Endothelial cell (in vitro differentiated cells): ENCODE data around the gene KLC1. TPM values are rescaled to one million over a fixed set of nuclear protein-coding genes. Genes with fewer than 3 reads are reported as not detected.

Experiments
- DNase-seq: peaks from one replicate; pipeline ENCODE4 v3.0.0; 2021; ENCODE audit warnings: low spot score
- H3K27ac Mint-ChIP-seq: one replicate; pipeline ENCODE4 v1.8.0; 2021; ENCODE audit warnings: mixed read lengths, inconsistent platforms; ENCODE audit not compliant: unreplicated experiment
- H3K27me3 Mint-ChIP-seq: one replicate; pipeline ENCODE4 v1.8.0; 2021; ENCODE audit warnings: mild to moderate bottlenecking, moderate library complexity, mixed read lengths, inconsistent platforms; ENCODE audit not compliant: unreplicated experiment
- H3K36me3 Mint-ChIP-seq: one replicate; pipeline ENCODE4 v1.8.0; 2021; ENCODE audit warnings: mild to moderate bottlenecking, low read depth, mixed read lengths, inconsistent platforms; ENCODE audit not compliant: unreplicated experiment
- H3K4me1 Mint-ChIP-seq: one replicate; pipeline ENCODE4 v1.8.0; 2021; ENCODE audit warnings: mild to moderate bottlenecking, mixed read lengths, inconsistent platforms; ENCODE audit not compliant: unreplicated experiment
- H3K4me3 Mint-ChIP-seq: one replicate; pipeline ENCODE4 v1.8.0; 2021; ENCODE audit warnings: mild to moderate bottlenecking, mixed read lengths, inconsistent platforms; ENCODE audit not compliant: unreplicated experiment
- H3K9me3 Mint-ChIP-seq: one replicate; pipeline ENCODE4 v1.8.0; 2021; ENCODE audit warnings: mixed read lengths, inconsistent platforms; ENCODE audit not compliant: unreplicated experiment
- total RNA-seq: library from RNA; stranded (reverse); fragmentation: NEBNext Ultra II Directional; extraction: Animal tissue kit (Norgen Biotek cat#: 25700); gene quantifications from one replicate; pipeline ENCODE4 v1.2.1, GENCODE V29; 2021; ENCODE audit not compliant: unreplicated experiment
- TF ChIP-seq, protein P1 (sequence below): fragments of 200-600 bp; sonication (generic); IDR thresholded peaks from one replicate; pipeline ENCODE4 v1.5.0; 2021; ENCODE audit warnings: antibody characterized with exemption; ENCODE audit not compliant: unreplicated experiment

KLC1 gene
- total RNA-seq, 1 donor from 2014 or later, result 220 TPM

DNA sequence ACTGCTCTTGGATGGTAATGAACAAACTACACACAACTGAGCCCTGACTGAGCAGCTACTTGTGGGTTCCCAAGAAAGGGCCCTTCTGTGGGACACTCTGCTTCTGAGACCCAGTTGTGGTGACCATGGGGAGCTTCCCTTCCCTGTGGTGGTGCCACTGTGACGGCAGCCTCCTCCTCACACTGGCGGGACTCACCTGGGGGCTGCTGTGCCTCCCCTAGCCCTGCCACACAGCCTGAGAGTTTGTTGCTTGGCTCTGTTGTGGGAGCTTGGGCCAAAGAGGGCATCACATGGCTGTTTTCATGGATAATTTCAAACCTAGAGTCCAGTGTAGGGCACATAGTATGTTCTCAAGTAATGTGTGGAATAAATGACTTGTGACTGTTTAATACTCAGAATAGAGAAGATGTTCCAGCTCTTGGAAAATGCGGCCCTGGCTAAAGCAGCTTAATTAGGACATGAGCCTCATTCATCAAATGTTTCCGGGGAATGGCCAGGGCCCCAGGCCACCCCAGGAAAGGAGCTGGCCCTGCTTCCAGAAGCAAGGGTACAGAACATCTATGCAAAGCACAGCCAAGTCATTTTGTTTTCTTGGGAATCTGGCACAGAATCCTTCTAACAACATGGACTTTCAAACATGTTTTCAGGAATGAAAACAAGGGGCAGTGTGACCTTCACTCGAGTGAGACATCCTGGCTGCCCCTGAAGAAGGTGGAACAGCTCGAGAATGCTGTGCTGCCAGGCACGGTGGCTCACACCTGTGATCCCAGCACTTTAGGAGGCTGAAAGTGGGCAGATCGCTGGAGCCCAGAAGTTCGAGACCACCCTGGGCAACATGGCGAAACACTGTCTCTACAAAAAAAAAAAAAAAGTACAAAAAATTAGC is 107.8 kb downstream of the KLC1 start:
- Mint-ChIP-seq H3K4me3 (no peak overlapping the region), H3K36me3 (peaks cover 63% of the 10 kb centered on the region), H3K4me1 (peaks cover 27% of the 10 kb centered on the region), H3K27me3 (peaks cover 16% of the 10 kb centered on the region), H3K9me3 (no peaks in the 10 kb centered on the region), H3K27ac (no peak overlapping the region)
- TF ChIP-seq, protein P1, sequence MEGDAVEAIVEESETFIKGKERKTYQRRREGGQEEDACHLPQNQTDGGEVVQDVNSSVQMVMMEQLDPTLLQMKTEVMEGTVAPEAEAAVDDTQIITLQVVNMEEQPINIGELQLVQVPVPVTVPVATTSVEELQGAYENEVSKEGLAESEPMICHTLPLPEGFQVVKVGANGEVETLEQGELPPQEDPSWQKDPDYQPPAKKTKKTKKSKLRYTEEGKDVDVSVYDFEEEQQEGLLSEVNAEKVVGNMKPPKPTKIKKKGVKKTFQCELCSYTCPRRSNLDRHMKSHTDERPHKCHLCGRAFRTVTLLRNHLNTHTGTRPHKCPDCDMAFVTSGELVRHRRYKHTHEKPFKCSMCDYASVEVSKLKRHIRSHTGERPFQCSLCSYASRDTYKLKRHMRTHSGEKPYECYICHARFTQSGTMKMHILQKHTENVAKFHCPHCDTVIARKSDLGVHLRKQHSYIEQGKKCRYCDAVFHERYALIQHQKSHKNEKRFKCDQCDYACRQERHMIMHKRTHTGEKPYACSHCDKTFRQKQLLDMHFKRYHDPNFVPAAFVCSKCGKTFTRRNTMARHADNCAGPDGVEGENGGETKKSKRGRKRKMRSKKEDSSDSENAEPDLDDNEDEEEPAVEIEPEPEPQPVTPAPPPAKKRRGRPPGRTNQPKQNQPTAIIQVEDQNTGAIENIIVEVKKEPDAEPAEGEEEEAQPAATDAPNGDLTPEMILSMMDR, result no peak
- no peak for DNase-seq

DNA sequence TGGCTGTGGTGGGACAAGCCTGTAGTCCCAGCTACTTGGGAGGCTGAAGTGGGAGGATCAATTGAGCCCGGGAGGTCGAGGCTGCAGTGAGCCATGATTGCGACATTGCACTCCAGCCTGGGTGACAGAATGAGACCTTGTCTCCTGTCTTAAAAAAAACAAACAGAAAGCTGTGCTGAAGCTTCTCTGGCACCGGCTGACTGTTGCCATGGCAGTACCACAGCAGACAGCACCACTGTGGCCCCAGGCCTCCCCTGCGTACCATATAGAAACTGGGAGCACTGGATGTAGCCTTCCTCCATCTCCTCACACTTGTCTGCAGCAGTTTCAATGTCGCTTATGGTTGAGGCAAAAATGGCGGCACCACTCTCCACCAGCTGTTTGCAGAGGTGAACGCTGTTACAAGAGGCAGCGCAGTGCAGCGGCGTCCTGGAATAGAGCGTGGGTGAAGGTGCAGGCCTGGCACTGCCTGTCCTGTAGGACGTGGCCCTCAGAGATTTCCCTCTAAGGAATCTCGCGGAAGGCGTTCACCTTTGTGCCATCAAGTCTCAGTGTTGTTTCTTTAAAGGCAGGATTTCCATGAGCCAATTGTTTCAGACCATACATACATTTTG is 108.5 kb downstream of the KLC1 start:
- Mint-ChIP-seq H3K36me3 (peaks cover 60% of the 10 kb centered on the region), H3K4me3 (peak overlapping the region; percentile 72), H3K27ac (no peak overlapping the region), H3K4me1 (peaks cover 34% of the 10 kb centered on the region), H3K27me3 (peaks cover 16% of the 10 kb centered on the region), H3K9me3 (no peaks in the 10 kb centered on the region)
- DNase-seq, result no peak
- TF ChIP-seq, protein P1, result no peak

DNA sequence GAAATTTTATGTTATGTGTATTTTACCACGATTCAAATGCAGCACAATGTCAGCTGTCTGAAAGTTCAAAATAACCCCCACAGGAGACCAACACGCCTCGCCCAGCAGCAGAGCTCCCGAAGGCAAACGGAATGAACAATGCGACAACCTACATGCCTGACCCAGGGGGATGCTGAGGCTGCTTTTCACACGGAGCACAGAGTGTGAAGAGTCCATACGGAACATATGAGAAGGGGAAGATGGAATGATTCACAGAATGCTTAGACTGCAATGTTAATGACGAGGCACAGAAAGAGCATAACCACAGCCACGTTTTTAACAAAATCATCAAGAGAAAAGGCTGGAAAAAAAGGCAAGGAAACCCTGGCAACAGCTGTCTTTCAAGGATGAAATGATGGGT is 109.2 kb downstream of the KLC1 start:
- Mint-ChIP-seq H3K4me1 (peaks cover 34% of the 10 kb centered on the region), H3K27ac (no peak overlapping the region), H3K36me3 (peaks cover 60% of the 10 kb centered on the region), H3K9me3 (no peaks in the 10 kb centered on the region), H3K4me3 (peak overlapping the region; percentile 72), H3K27me3 (peaks cover 17% of the 10 kb centered on the region)
- TF ChIP-seq, protein P1, result no peak
- DNase-seq, result no peak

DNA sequence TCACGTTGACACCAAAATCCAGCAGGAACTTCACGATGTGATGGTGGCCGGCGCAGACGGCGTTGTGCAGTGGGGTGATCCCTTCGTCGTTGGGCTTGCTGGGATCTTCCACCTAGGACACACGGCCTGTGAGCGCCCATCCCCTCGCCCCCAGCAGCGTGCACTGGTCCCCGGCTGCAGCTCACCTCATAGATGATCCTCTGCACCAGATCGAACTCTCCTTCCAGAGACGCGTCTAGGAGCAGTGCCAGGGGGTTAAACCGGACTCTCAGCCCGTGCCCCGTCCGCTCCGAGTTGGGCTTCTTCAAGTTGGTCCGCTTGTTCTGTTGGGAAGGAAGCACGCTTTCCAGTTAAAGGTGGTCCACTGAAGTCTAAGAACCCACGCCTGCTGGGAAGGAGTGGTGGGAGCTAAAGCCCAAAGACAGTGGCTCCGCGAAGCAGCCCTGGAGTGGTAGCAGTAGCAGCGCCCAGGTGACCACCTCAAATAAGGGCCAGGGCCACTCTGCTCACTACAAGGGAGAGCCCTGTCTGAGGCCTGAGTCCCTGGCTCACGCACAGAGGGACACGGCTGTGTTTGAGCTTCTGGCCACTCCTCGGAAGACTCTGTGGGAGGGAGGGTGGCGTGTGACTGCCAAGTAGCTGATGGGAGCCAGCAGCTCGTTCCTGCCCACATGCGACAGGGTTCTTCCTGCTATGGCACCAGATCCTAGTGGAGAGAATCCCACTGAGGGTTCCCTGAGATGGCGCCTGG is 109.9 kb downstream of the KLC1 start:
- peaks cover 64% of the 10 kb centered on the region for H3K36me3 Mint-ChIP-seq
- H3K4me3 Mint-ChIP-seq, result peak overlapping the region; percentile 72
- H3K4me1 Mint-ChIP-seq, result peaks cover 34% of the 10 kb centered on the region
- H3K9me3 Mint-ChIP-seq, result no peaks in the 10 kb centered on the region
- H3K27ac Mint-ChIP-seq, result no peak overlapping the region
- H3K27me3 Mint-ChIP-seq, result peaks cover 15% of the 10 kb centered on the region
- no peak for DNase-seq
- TF ChIP-seq, protein P1, result no peak
